CD4-positive, alpha-beta memory T cell (primary cell): ENCODE measurements around the gene ST7. TPM values are rescaled to one million over a fixed set of nuclear protein-coding genes. Genes with fewer than 3 reads are reported as not detected.

ENCODE experiments used
- CTCF ChIA-PET: fragments of 350-600 bp; sonication (Branson Sonifier 250); formaldehyde crosslinking; loops from one replicate; lab custom pipeline; 2021; ENCODE audit warnings: inconsistent platforms; ENCODE audit not compliant: partially characterized antibody; lab: Charles Lee
- POLR2A ChIA-PET: fragments of 350-600 bp; sonication (Branson Sonifier 250); formaldehyde crosslinking; loops from one replicate; lab custom pipeline; 2021; ENCODE audit not compliant: partially characterized antibody; lab: Charles Lee
- DNase-seq, 5 donors: peaks; one replicate each; pipeline versions ENCODE4 v3.0.0 to v3.0.0-alpha.2; 2020 to 2022; ENCODE audit warnings: mixed read lengths in 1 of 5
- H3K27ac ChIP-seq: one replicate; pipeline ENCODE4 v1.7.0; 2013; ENCODE audit warnings: low read depth, low read length
- H3K27me3 ChIP-seq: 2 replicates; pipeline ENCODE4 v1.7.0; 2013; ENCODE audit warnings: mild to moderate bottlenecking, low read length, moderate library complexity; ENCODE audit not compliant: insufficient read depth
- H3K36me3 ChIP-seq: 2 replicates; pipeline ENCODE4 v1.7.0; 2013; ENCODE audit warnings: mild to moderate bottlenecking, low read length, moderate library complexity; ENCODE audit not compliant: insufficient read depth
- H3K4me1 ChIP-seq: 2 replicates; pipeline ENCODE4 v1.7.0; 2013; ENCODE audit warnings: mild to moderate bottlenecking, low read length, moderate library complexity; ENCODE audit not compliant: insufficient read depth
- H3K4me3 ChIP-seq, 2 donors: one replicate each; pipeline ENCODE4 v1.7.0; 2013; ENCODE audit warnings: low read length in 2 of 2, mild to moderate bottlenecking in 1 of 2
- H3K9me3 ChIP-seq, 2 donors: one replicate each; pipeline ENCODE4 v1.7.0; 2013; ENCODE audit warnings: low read length in 2 of 2, control low read depth in 1 of 2; ENCODE audit not compliant: control insufficient read depth in 1 of 2
- H3K27ac Mint-ChIP-seq, 7 donors: one replicate each; pipeline ENCODE4 v1.8.0; 2020 to 2021; ENCODE audit warnings: mixed read lengths in 7 of 7, mild to moderate bottlenecking in 6 of 7, inconsistent platforms in 3 of 7, moderate library complexity in 3 of 7
- H3K27me3 Mint-ChIP-seq, 2 donors: one replicate each; pipeline ENCODE4 v1.8.0; 2020 to 2021; ENCODE audit warnings: mixed read lengths in 2 of 2
- H3K36me3 Mint-ChIP-seq, 2 donors: one replicate each; pipeline ENCODE4 v1.8.0; 2020 to 2021; ENCODE audit warnings: mixed read lengths in 2 of 2, inconsistent platforms in 1 of 2, mild to moderate bottlenecking in 1 of 2
- H3K4me1 Mint-ChIP-seq, 4 donors: one replicate each; pipeline ENCODE4 v1.8.0; 2020 to 2021; ENCODE audit warnings: mixed read lengths in 4 of 4, mild to moderate bottlenecking in 1 of 4
- H3K4me3 Mint-ChIP-seq, 8 donors: one replicate each; pipeline ENCODE4 v1.8.0; 2020 to 2021; ENCODE audit warnings: mixed read lengths in 8 of 8, mild to moderate bottlenecking in 7 of 8, moderate library complexity in 6 of 8, inconsistent platforms in 3 of 8
- H3K9me3 Mint-ChIP-seq, 8 donors: one replicate each; pipeline ENCODE4 v1.8.0; 2020 to 2021; ENCODE audit warnings: mixed read lengths in 8 of 8, mild to moderate bottlenecking in 5 of 8, inconsistent platforms in 3 of 8, moderate library complexity in 1 of 8
- intact Hi-C: fragments of 100-400 bp; cut with micrococcal nuclease; formaldehyde crosslinking; loops from one replicate; pipeline ENCODE4 v1.15.1; 2023
- polyA plus RNA-seq, 2 donors: library from polyadenylated mRNA; unstranded; fragments of 300-500 nt; fragmentation: Illumina TruSeq; gene quantifications; one replicate each; pipeline ENCODE4 v1.2.3, GENCODE V29; 2021
- total RNA-seq, 2 experiments: library from RNA; stranded (reverse); gene quantifications; one replicate each; pipeline ENCODE4 v1.2.3, GENCODE V29; 2021

Gene ST7
- total and polyA plus RNA-seq, 4 experiments from 2014 or later, result 3.8 to 6.6 (median 4.0) TPM

- no peaks in the 10 kb centered on the region for H3K9me3 Mint-ChIP-seq
- intact Hi-C loops, result no loop called here
- ChIA-PET CTCF (no interaction called here), POLR2A (no interaction called here)
- Histone ChIP-seq H3K4me3 (no peak overlapping the region), H3K9me3 (no peaks in the 10 kb centered on the region), H3K27me3 (no peaks in the 10 kb centered on the region), H3K27ac (no peak overlapping the region), H3K4me1 (no peaks in the 10 kb centered on the region), H3K36me3 (no peaks in the 10 kb centered on the region)
- no peak overlapping the region for H3K27ac Mint-ChIP-seq
- no peaks in the 10 kb centered on the region for H3K27me3 Mint-ChIP-seq
- no peak for DNase-seq
- H3K36me3 Mint-ChIP-seq, result peaks cover 0 to 7% of the 10 kb centered on the region in 2 donors
- no peaks in the 10 kb centered on the region for H3K4me1 Mint-ChIP-seq
- H3K4me3 Mint-ChIP-seq, result no peak overlapping the region
These were observed 199.1 kb downstream of the ST7 start for GRCh38 chr7:117152213-117153007.

GRCh38 chr7:117153016-117153545 lies 199.8 kb downstream of the ST7 start:
- no peaks in the 10 kb centered on the region for H3K4me1 ChIP-seq
- H3K36me3 ChIP-seq, result no peaks in the 10 kb centered on the region
- H3K27me3 ChIP-seq, result no peaks in the 10 kb centered on the region
- Mint-ChIP-seq H3K27me3 (no peaks in the 10 kb centered on the region), H3K9me3 (no peaks in the 10 kb centered on the region), H3K4me1 (no peaks in the 10 kb centered on the region), H3K4me3 (no peak overlapping the region), H3K36me3 (peaks cover 0 to 7% of the 10 kb centered on the region in 2 donors), H3K27ac (no peak overlapping the region)
- H3K27ac ChIP-seq, result no peak overlapping the region
- ChIA-PET CTCF (no interaction called here), POLR2A (no interaction called here)
- H3K4me3 ChIP-seq, result no peak overlapping the region
- H3K9me3 ChIP-seq, result no peaks in the 10 kb centered on the region
- intact Hi-C loops, result no loop called here
- no peak for DNase-seq

- ChIA-PET POLR2A (no interaction called here), CTCF (no interaction called here)
- Mint-ChIP-seq H3K36me3 (peaks cover 0 to 7% of the 10 kb centered on the region in 2 donors), H3K27ac (no peak overlapping the region), H3K4me3 (no peak overlapping the region), H3K9me3 (no peaks in the 10 kb centered on the region), H3K27me3 (no peaks in the 10 kb centered on the region), H3K4me1 (no peaks in the 10 kb centered on the region)
- intact Hi-C loops, result no loop called here
- no peak overlapping the region for H3K27ac ChIP-seq
- H3K36me3 ChIP-seq, result no peaks in the 10 kb centered on the region
- H3K4me3 ChIP-seq, result no peak overlapping the region
- no peak for DNase-seq
- no peaks in the 10 kb centered on the region for H3K9me3 ChIP-seq
- no peaks in the 10 kb centered on the region for H3K27me3 ChIP-seq
- H3K4me1 ChIP-seq, result no peaks in the 10 kb centered on the region
These were observed 201.4 kb downstream of the ST7 start for GRCh38 chr7:117154721-117155120.

- Mint-ChIP-seq H3K27ac (no peak overlapping the region), H3K4me3 (no peak overlapping the region), H3K36me3 (peaks cover 0 to 3% of the 10 kb centered on the region in 2 donors), H3K4me1 (no peaks in the 10 kb centered on the region), H3K27me3 (no peaks in the 10 kb centered on the region), H3K9me3 (no peaks in the 10 kb centered on the region)
- CTCF ChIA-PET, result no interaction called here
- H3K27me3 ChIP-seq, result no peaks in the 10 kb centered on the region
- H3K36me3 ChIP-seq, result no peaks in the 10 kb centered on the region
- POLR2A ChIA-PET, result no interaction called here
- intact Hi-C loops, result no loop called here
- no peak for DNase-seq
- H3K4me1 ChIP-seq, result no peaks in the 10 kb centered on the region
- no peaks in the 10 kb centered on the region for H3K9me3 ChIP-seq
- no peak overlapping the region for H3K4me3 ChIP-seq
- no peak overlapping the region for H3K27ac ChIP-seq
These were observed 202.4 kb downstream of the ST7 start for GRCh38 chr7:117155694-117156093.

GRCh38 chr7:117157241-117158209 lies 204.2 kb downstream of the ST7 start:
- Mint-ChIP-seq H3K9me3 (no peaks in the 10 kb centered on the region), H3K4me1 (no peaks in the 10 kb centered on the region), H3K27me3 (no peaks in the 10 kb centered on the region), H3K27ac (no peak overlapping the region), H3K36me3 (no peaks in the 10 kb centered on the region), H3K4me3 (no peak overlapping the region)
- intact Hi-C loops, result no loop called here
- ChIA-PET CTCF (no interaction called here), POLR2A (no interaction called here)
- no peaks in the 10 kb centered on the region for H3K4me1 ChIP-seq
- no peaks in the 10 kb centered on the region for H3K9me3 ChIP-seq
- no peak overlapping the region for H3K4me3 ChIP-seq
- H3K27me3 ChIP-seq, result no peaks in the 10 kb centered on the region
- H3K36me3 ChIP-seq, result no peaks in the 10 kb centered on the region
- H3K27ac ChIP-seq, result no peak overlapping the region
- DNase-seq, result no peak

- CTCF ChIA-PET, result no interaction called here
These were observed 205.8 kb downstream of the ST7 start for GRCh38 chr7:117158941-117159697.

More at GRCh38 chr7:117158941-117159697, 205.8 kb downstream of the ST7 start:
- POLR2A ChIA-PET, result no interaction called here
- H3K36me3 ChIP-seq, result no peaks in the 10 kb centered on the region
- H3K27ac Mint-ChIP-seq, result no peak overlapping the region
- peaks cover 0 to 3% of the 10 kb centered on the region in 2 donors for H3K36me3 Mint-ChIP-seq
- no peaks in the 10 kb centered on the region for H3K4me1 ChIP-seq
- H3K9me3 ChIP-seq, result no peaks in the 10 kb centered on the region
- no peaks in the 10 kb centered on the region for H3K27me3 Mint-ChIP-seq
- DNase-seq, result no peak
- no peak overlapping the region for H3K4me3 Mint-ChIP-seq
- H3K9me3 Mint-ChIP-seq, result no peaks in the 10 kb centered on the region
- H3K27ac ChIP-seq, result no peak overlapping the region
- H3K4me1 Mint-ChIP-seq, result no peaks in the 10 kb centered on the region
- no peak overlapping the region for H3K4me3 ChIP-seq
- H3K27me3 ChIP-seq, result no peaks in the 10 kb centered on the region
- intact Hi-C loops, result no loop called here
